BJ (cell line): Measurements from ENCODE around the gene GPR39. TPM values are rescaled to one million over a fixed set of nuclear protein-coding genes. Genes with fewer than 3 reads are reported as not detected.

ENCODE experiments used
- CTCF ChIA-PET: fragments of 350-600 bp; formaldehyde crosslinking; extraction: SDS; loops from one replicate; lab custom pipeline; 2021; ENCODE audit warnings: antibody characterized with exemption, inconsistent platforms; lab: Yijun Ruan, JAX
- POLR2A ChIA-PET: fragments of 300-600 bp; sonication (Branson Sonifier 250); formaldehyde crosslinking; extraction: SDS; loops from one replicate; lab custom pipeline; 2021; ENCODE audit warnings: antibody characterized with exemption; lab: Charles Lee
- DNase-seq: peaks from one replicate; pipeline ENCODE4 v3.0.0-alpha.2; 2011; ENCODE audit warnings: low read depth
- H3K27me3 ChIP-seq: 2 replicates; pipeline ENCODE4 v1.6.0; 2011; ENCODE audit warnings: low read length; ENCODE audit not compliant: control insufficient read depth, insufficient read depth
- H3K36me3 ChIP-seq: 2 replicates; pipeline ENCODE4 v1.5.1; 2011; ENCODE audit warnings: low read length; ENCODE audit not compliant: control insufficient read depth, insufficient read depth
- H3K4me3 ChIP-seq: 2 replicates; pipeline ENCODE4 v1.5.1; 2011; ENCODE audit warnings: low read depth, mild to moderate bottlenecking, control low read depth, low read length
- polyA plus RNA-seq: library from polyadenylated mRNA; depleted of rRNA; stranded (reverse); fragments of >200 nt; gene quantifications from 2 replicates; pipeline ENCODE4 v1.2.3, GENCODE V29; 2011
- TF ChIP-seq, protein P1 (sequence below): IDR thresholded peaks from 2 replicates; pipeline ENCODE4 v1.5.1; 2011; ENCODE audit warnings: low read depth, mild to moderate bottlenecking, control low read depth, inconsistent platforms, low read length, moderate library complexity; ENCODE audit not compliant: insufficient read depth

Gene GPR39
- polyA plus RNA-seq, 1 experiment: 2.3 TPM

DNA sequence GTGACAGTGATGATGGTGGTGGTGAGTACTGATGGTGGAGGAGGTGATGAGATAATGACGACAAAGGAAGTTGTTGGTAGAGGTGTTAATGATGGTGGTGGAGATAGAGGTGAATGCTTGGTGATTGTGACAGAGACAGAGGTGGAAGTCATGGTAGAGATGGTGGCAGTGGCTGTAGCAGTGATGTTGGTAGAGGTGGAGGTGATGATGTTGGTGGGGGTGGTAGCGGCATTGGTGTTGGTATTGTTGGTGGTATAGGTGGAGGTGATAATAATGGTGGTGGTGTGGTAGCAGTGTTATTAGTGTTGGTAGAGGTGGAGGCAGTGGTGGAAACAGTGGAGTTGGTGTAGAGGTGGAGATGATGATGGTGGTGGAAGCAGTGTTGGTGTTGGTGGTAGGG, 217.0 kb downstream of the GPR39 start:
- H3K27me3 ChIP-seq: no peaks in the 10 kb centered on the region
- CTCF ChIA-PET: no interaction called here
- POLR2A ChIA-PET: no interaction called here
- TF ChIP-seq, protein P1, sequence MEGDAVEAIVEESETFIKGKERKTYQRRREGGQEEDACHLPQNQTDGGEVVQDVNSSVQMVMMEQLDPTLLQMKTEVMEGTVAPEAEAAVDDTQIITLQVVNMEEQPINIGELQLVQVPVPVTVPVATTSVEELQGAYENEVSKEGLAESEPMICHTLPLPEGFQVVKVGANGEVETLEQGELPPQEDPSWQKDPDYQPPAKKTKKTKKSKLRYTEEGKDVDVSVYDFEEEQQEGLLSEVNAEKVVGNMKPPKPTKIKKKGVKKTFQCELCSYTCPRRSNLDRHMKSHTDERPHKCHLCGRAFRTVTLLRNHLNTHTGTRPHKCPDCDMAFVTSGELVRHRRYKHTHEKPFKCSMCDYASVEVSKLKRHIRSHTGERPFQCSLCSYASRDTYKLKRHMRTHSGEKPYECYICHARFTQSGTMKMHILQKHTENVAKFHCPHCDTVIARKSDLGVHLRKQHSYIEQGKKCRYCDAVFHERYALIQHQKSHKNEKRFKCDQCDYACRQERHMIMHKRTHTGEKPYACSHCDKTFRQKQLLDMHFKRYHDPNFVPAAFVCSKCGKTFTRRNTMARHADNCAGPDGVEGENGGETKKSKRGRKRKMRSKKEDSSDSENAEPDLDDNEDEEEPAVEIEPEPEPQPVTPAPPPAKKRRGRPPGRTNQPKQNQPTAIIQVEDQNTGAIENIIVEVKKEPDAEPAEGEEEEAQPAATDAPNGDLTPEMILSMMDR: no peak
- DNase-seq: no peak
- no peaks in the 10 kb centered on the region for H3K36me3 ChIP-seq
- no peak overlapping the region for H3K4me3 ChIP-seq

DNA sequence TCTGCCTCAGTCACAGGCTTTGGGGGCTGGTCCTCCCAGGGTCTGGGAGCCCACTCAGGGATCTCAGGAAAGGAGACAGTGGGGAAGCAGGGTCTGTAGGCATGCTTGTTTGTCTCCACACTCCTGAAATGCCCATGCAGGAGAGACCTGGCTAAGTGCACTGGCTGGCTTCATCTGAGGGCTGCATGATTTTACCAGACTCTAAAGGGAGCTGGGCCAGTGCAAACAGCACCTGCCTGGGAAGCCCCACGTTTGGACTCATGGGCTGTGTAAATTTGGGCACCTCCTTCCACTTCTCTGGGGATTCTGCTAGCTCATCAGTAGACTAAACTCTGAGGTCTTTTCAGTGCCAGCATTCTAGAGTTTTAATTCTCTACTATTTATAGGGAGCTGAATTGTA, 219.7 kb downstream of the GPR39 start:
- POLR2A ChIA-PET: no interaction called here
- TF ChIP-seq, protein P1: no peak
- CTCF ChIA-PET: interaction anchor here (1.4 kb wide), 1 partner anchor 15 kb away, joined by 6 read pairs; no protein-coding TSS in a partner anchor
- DNase-seq: no peak
- Histone ChIP-seq H3K36me3 (no peaks in the 10 kb centered on the region), H3K27me3 (no peaks in the 10 kb centered on the region), H3K4me3 (no peak overlapping the region)

DNA sequence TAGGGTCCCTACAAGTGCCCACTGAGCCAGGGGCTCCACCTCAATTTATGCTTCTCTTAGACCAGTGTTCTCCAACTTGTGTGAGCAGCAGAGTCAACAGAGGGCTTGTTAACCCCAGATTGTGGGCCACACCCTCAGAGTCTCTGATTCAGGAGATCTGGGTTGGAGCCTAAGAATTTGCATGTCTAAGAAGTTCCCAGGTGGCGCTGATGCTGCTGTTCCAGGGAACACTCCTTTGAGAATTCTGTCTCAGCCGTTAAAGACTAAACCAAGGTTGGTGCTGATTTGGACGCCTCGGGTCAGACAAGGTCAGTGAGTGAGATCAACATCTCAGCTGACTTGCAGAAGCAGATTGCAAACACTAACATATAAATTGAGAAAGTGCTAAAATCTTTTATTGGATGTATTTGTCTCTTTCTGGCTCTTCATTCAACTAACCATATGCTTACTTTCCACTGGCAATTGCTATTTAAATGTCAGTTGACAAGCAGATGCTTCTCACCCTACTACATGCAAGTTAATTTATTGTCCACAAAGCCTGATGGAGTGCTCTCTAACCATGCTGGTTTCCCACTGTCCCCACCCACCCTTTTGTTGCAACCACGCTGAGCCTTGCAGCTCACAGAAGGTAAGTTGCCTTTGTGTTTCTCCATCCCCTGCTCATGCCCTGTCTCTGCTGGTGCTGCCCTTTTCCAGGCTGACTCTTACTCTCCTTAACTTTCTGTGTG, 221.9 kb downstream of the GPR39 start:
- TF ChIP-seq, protein P1: no peak
- Histone ChIP-seq H3K36me3 (no peaks in the 10 kb centered on the region), H3K4me3 (no peak overlapping the region), H3K27me3 (no peaks in the 10 kb centered on the region; the same call in 1 of the 2 replicates)
- no peak for DNase-seq
- ChIA-PET POLR2A (no interaction called here), CTCF (interaction anchor here (0.9 kb wide), 1 partner anchor 13 kb away, joined by 3 read pairs; no protein-coding TSS in a partner anchor)

DNA sequence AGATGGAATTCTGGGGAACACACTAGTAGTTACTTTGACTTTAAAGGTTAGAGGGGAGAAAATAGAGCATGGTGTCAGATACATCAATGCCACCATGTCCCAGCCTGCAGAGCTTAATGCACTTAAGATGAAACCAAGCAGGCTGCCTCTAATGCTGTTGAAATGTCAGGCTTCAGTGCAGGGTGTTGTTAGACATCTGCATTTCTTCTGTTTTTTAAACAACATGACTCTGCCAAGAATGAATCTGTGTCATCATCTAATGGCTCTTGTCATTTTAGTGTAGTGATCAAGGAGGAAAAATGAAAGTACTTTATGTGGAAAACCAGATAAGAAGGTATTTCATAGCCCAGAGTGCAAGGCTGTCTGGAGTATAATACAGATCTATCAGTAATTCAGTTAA, 223.5 kb downstream of the GPR39 start:
- Histone ChIP-seq H3K27me3 (no peaks in the 10 kb centered on the region; the same call in 1 of the 2 replicates), H3K36me3 (no peaks in the 10 kb centered on the region), H3K4me3 (no peak overlapping the region)
- ChIA-PET POLR2A (no interaction called here), CTCF (no interaction called here)
- TF ChIP-seq, protein P1: no peak
- no peak for DNase-seq

DNA sequence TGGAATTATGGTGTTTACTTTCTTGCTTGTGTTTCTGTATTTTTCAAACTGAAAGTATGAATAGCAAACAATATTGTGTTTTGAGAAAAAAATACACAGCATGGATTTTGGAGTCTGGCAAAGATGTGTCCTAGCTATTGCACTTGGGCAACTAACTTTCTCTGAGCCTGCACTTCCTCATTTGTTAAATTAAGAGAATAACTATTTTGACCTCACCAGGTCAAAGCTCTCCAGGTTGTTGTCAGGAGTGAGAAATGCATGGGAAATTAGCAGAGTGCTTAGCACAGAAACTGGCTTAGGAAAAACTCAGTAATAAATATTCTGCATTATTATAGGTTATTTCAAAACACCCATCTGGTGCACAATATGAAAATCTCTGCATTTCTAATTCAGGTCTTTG, 225.2 kb downstream of the GPR39 start:
- TF ChIP-seq, protein P1: no peak
- no peak overlapping the region for H3K4me3 ChIP-seq
- ChIA-PET CTCF (no interaction called here), POLR2A (no interaction called here)
- no peaks in the 10 kb centered on the region; the same call in 1 of the 2 replicates for H3K27me3 ChIP-seq
- no peaks in the 10 kb centered on the region for H3K36me3 ChIP-seq
- DNase-seq: no peak
